H1 (cell line): ENCODE results near the gene MEF2A. TPM values are rescaled to one million over a fixed set of nuclear protein-coding genes. Genes with fewer than 3 reads are reported as not detected.

Experiments used
- CHD7 ChIP-seq: fragments of 300-600 bp; sonication (generic); IDR thresholded peaks from 2 replicates; pipeline ENCODE4 v1.7.1; 2012; ENCODE audit warnings: low read length, moderate library complexity, mild to moderate bottlenecking, inconsistent platforms; ENCODE audit not compliant: insufficient replicate concordance
- CTCF ChIP-seq, 3 experiments: IDR thresholded peaks; 1 replicate in 2 of 3; 2 replicates in 1 of 3; pipeline versions ENCODE4 v1.5.1 to v1.6.1; 2011; ENCODE audit warnings: low read length in 3 of 3, mild to moderate bottlenecking in 3 of 3, inconsistent platforms in 2 of 3, low read depth in 1 of 3, moderate library complexity in 1 of 3; ENCODE audit not compliant: insufficient read depth in 1 of 3; ENCODE audit errors: control extremely low read depth in 1 of 3
- KDM4A ChIP-seq: IDR thresholded peaks from one replicate; pipeline ENCODE4 v1.7.1; 2012; ENCODE audit warnings: low read depth, mild to moderate bottlenecking, moderate library complexity, low read length, inconsistent platforms; ENCODE audit not compliant: severe bottlenecking
- POU5F1 ChIP-seq: IDR thresholded peaks from 2 replicates; pipeline ENCODE4 v1.6.1; 2011; ENCODE audit warnings: low read depth, mild to moderate bottlenecking, low read length, moderate library complexity
- SIX5 ChIP-seq: IDR thresholded peaks from 2 replicates; pipeline ENCODE4 v1.6.1; 2011; ENCODE audit warnings: mild to moderate bottlenecking, low read depth, low read length
- TEAD4 ChIP-seq: IDR thresholded peaks from 2 replicates; pipeline ENCODE4 v1.6.1; 2012; ENCODE audit warnings: low read depth, low read length, inconsistent platforms, mixed read lengths
- polyA plus RNA-seq, 7 experiments: library from polyadenylated mRNA; depleted of rRNA in 3 of 7; stranded (reverse) in 5 of 7; unstranded in 2 of 7; fragments of >200 nt in 5 of 7; fragments of 200-250 nt in 2 of 7; gene quantifications; 1 replicate in 5 of 7; 2 replicates in 1 of 7; 4 replicates in 1 of 7; pipeline versions ENCODE4 v1.2.1 to v1.2.3, GENCODE V29; 2011 to 2013; ENCODE audit warnings: missing spikeins in 2 of 7, mixed read lengths in 2 of 7
- total RNA-seq: library from RNA; stranded (reverse); fragmentation: NEBNext Ultra II Directional; extraction: Animal tissue kit (Norgen Biotek cat#: 25700); gene quantifications from 2 replicates; pipeline ENCODE4 v1.2.1, GENCODE V29; 2021

MEF2A gene
- total and polyA plus RNA-seq, 2 of the 8 experiments (the other 6 are each of a cell fraction or from before 2014, with no cell fraction given): 15.6 to 22.5 TPM

- TF ChIP-seq TEAD4 (no peak), POU5F1 (no peak), KDM4A (no peak), CHD7 (no peak), CTCF (IDR thresholded peaks at IDR 0.05; ENCODE audit: control extremely low read depth in 1 of 3, insufficient read depth in 1 of 3, low read depth in 1 of 3, low read length in 3 of 3) (no peak), SIX5 (no peak)
Measured at GRCh38 chr15:99674279-99674678, 108.5 kb downstream of the MEF2A start (continued).
